ENCODE measurements around the gene S100A2. TPM values are rescaled to one million over a fixed set of nuclear protein-coding genes. Genes with fewer than 3 reads are reported as not detected.
A peak's percentile ranks its signal among the peaks of the same experiment; 100 is the strongest.
"Not testable (repeated sequence)": the region's sequence is repeated elsewhere in the genome, so short reads cannot be mapped to it uniquely, and the experiment has no call there.

S100A2 gene
- total RNA-seq, 1 donor from 2014 or later, result 0.21 TPM

GRCh38 chr1:153585006-153585405, 19.4 kb upstream of the S100A2 start:
- no peaks in the 10 kb centered on the region for H3K4me1 Mint-ChIP-seq (ENCODE audit: low read depth)
- H3K36me3 Mint-ChIP-seq (ENCODE audit: low read depth), result no peaks in the 10 kb centered on the region
- peaks cover 12% of the 10 kb centered on the region for H3K27me3 Mint-ChIP-seq (ENCODE audit: insufficient read depth)
- no peaks in the 10 kb centered on the region for H3K9me3 Mint-ChIP-seq
- no peak overlapping the region for H3K27ac Mint-ChIP-seq
- no peak for DNase-seq (ENCODE audit: low spot score)
- H3K4me3 Mint-ChIP-seq, result no peak overlapping the region
- intact Hi-C loops (cut with micrococcal nuclease), result no loop called here

GRCh38 chr1:153583976-153584375, 18.3 kb upstream of the S100A2 start:
- H3K27ac Mint-ChIP-seq, result no peak overlapping the region
- no peaks in the 10 kb centered on the region for H3K9me3 Mint-ChIP-seq
- H3K4me3 Mint-ChIP-seq, result no peak overlapping the region
- peaks cover 15% of the 10 kb centered on the region for H3K27me3 Mint-ChIP-seq (ENCODE audit: insufficient read depth)
- DNase-seq (ENCODE audit: low spot score), result no peak
- intact Hi-C loops (cut with micrococcal nuclease), result loop anchor here (1.0 kb wide), 1 partner anchor 21 kb away; no protein-coding TSS in a partner anchor
- no peaks in the 10 kb centered on the region for H3K4me1 Mint-ChIP-seq (ENCODE audit: low read depth)
- H3K36me3 Mint-ChIP-seq (ENCODE audit: low read depth), result no peaks in the 10 kb centered on the region

GRCh38 chr1:153583514-153583913, 17.9 kb upstream of the S100A2 start:
- peaks cover 19% of the 10 kb centered on the region for H3K27me3 Mint-ChIP-seq (ENCODE audit: insufficient read depth)
- H3K27ac Mint-ChIP-seq; H3K4me3 Mint-ChIP-seq; intact Hi-C loops (cut with micrococcal nuclease); DNase-seq (ENCODE audit: low spot score); H3K4me1 Mint-ChIP-seq (ENCODE audit: low read depth); H3K36me3 Mint-ChIP-seq (ENCODE audit: low read depth); H3K9me3 Mint-ChIP-seq: not testable (repeated sequence)

- H3K27me3 Mint-ChIP-seq (ENCODE audit: insufficient read depth), result peaks cover 26% of the 10 kb centered on the region
- H3K36me3 Mint-ChIP-seq (ENCODE audit: low read depth); H3K27ac Mint-ChIP-seq; H3K4me1 Mint-ChIP-seq (ENCODE audit: low read depth); H3K4me3 Mint-ChIP-seq; H3K9me3 Mint-ChIP-seq; DNase-seq (ENCODE audit: low spot score); intact Hi-C loops (cut with micrococcal nuclease): not testable (repeated sequence)
These were observed 17.2 kb upstream of the S100A2 start for GRCh38 chr1:153582836-153583235.

- Mint-ChIP-seq H3K4me3 (no peak overlapping the region), H3K27ac (no peak overlapping the region), H3K9me3 (no peaks in the 10 kb centered on the region), H3K4me1 (ENCODE audit: low read depth) (no peaks in the 10 kb centered on the region), H3K27me3 (ENCODE audit: insufficient read depth) (peaks cover 26% of the 10 kb centered on the region), H3K36me3 (ENCODE audit: low read depth) (no peaks in the 10 kb centered on the region)
- intact Hi-C loops (cut with micrococcal nuclease), result no loop called here
- no peak for DNase-seq (ENCODE audit: low spot score)
These were observed 13.3 kb upstream of the S100A2 start for GRCh38 chr1:153578936-153579335.

GRCh38 chr1:153578490-153578889, 12.8 kb upstream of the S100A2 start:
- H3K9me3 Mint-ChIP-seq, result no peaks in the 10 kb centered on the region
- no peak overlapping the region for H3K4me3 Mint-ChIP-seq
- H3K27me3 Mint-ChIP-seq (ENCODE audit: insufficient read depth), result peaks cover 26% of the 10 kb centered on the region
- no peaks in the 10 kb centered on the region for H3K4me1 Mint-ChIP-seq (ENCODE audit: low read depth)
- H3K36me3 Mint-ChIP-seq (ENCODE audit: low read depth), result no peaks in the 10 kb centered on the region
- no peak for DNase-seq (ENCODE audit: low spot score)
- intact Hi-C loops (cut with micrococcal nuclease), result no loop called here
- no peak overlapping the region for H3K27ac Mint-ChIP-seq

- DNase-seq (ENCODE audit: low spot score), result no peak
- peaks cover 26% of the 10 kb centered on the region for H3K27me3 Mint-ChIP-seq (ENCODE audit: insufficient read depth)
- H3K4me3 Mint-ChIP-seq, result no peak overlapping the region
- H3K36me3 Mint-ChIP-seq (ENCODE audit: low read depth), result no peaks in the 10 kb centered on the region
- no peak overlapping the region for H3K27ac Mint-ChIP-seq
- no peaks in the 10 kb centered on the region for H3K9me3 Mint-ChIP-seq
- intact Hi-C loops (cut with micrococcal nuclease), result no loop called here
- H3K4me1 Mint-ChIP-seq (ENCODE audit: low read depth), result peaks cover 8% of the 10 kb centered on the region
These were observed 12.0 kb upstream of the S100A2 start for GRCh38 chr1:153577624-153578051.

GRCh38 chr1:153577138-153577537, 11.5 kb upstream of the S100A2 start:
- no peak for DNase-seq (ENCODE audit: low spot score)
- H3K9me3 Mint-ChIP-seq, result no peaks in the 10 kb centered on the region
- intact Hi-C loops (cut with micrococcal nuclease), result no loop called here
- H3K4me1 Mint-ChIP-seq (ENCODE audit: low read depth), result peaks cover 12% of the 10 kb centered on the region
- peaks cover 26% of the 10 kb centered on the region for H3K27me3 Mint-ChIP-seq (ENCODE audit: insufficient read depth)
- no peak overlapping the region for H3K27ac Mint-ChIP-seq
- H3K36me3 Mint-ChIP-seq (ENCODE audit: low read depth), result no peaks in the 10 kb centered on the region
- H3K4me3 Mint-ChIP-seq, result no peak overlapping the region

GRCh38 chr1:153575497-153575896, 9.9 kb upstream of the S100A2 start:
- Mint-ChIP-seq H3K4me1 (ENCODE audit: low read depth) (peaks cover 20% of the 10 kb centered on the region), H3K27me3 (ENCODE audit: insufficient read depth) (peaks cover 26% of the 10 kb centered on the region)
- H3K4me3 Mint-ChIP-seq; H3K9me3 Mint-ChIP-seq; DNase-seq (ENCODE audit: low spot score); H3K36me3 Mint-ChIP-seq (ENCODE audit: low read depth); intact Hi-C loops (cut with micrococcal nuclease); H3K27ac Mint-ChIP-seq: not testable (repeated sequence)

- H3K36me3 Mint-ChIP-seq (ENCODE audit: low read depth); H3K9me3 Mint-ChIP-seq; H3K4me3 Mint-ChIP-seq; intact Hi-C loops (cut with micrococcal nuclease); DNase-seq (ENCODE audit: low spot score); H3K27ac Mint-ChIP-seq: not testable (repeated sequence)
- Mint-ChIP-seq H3K27me3 (ENCODE audit: insufficient read depth) (peaks cover 26% of the 10 kb centered on the region), H3K4me1 (ENCODE audit: low read depth) (peaks cover 20% of the 10 kb centered on the region)
These were observed 9.4 kb upstream of the S100A2 start for GRCh38 chr1:153575081-153575491.

GRCh38 chr1:153573351-153573750, 7.7 kb upstream of the S100A2 start:
- H3K4me1 Mint-ChIP-seq (ENCODE audit: low read depth), result peaks cover 25% of the 10 kb centered on the region

GRCh38 chr1:153572569-153573015, 6.9 kb upstream of the S100A2 start:
- Mint-ChIP-seq H3K36me3 (ENCODE audit: low read depth) (no peaks in the 10 kb centered on the region), H3K27me3 (ENCODE audit: insufficient read depth) (peaks cover 11% of the 10 kb centered on the region), H3K4me1 (ENCODE audit: low read depth) (peaks cover 33% of the 10 kb centered on the region), H3K9me3 (no peaks in the 10 kb centered on the region), H3K4me3 (no peak overlapping the region), H3K27ac (peak overlapping the region; percentile 27)
- peak; percentile 20 for DNase-seq (ENCODE audit: low spot score)
- intact Hi-C loops (cut with micrococcal nuclease), result loop anchor here (1.0 kb wide), 2 partner anchors 25 to 45 kb away; no protein-coding TSS in a partner anchor

More at GRCh38 chr1:153573351-153573750, 7.7 kb upstream of the S100A2 start:
- peak overlapping the region; percentile 27 for H3K27ac Mint-ChIP-seq
- peaks cover 18% of the 10 kb centered on the region for H3K27me3 Mint-ChIP-seq (ENCODE audit: insufficient read depth)
- H3K9me3 Mint-ChIP-seq, result no peaks in the 10 kb centered on the region
- no peak for DNase-seq (ENCODE audit: low spot score)
- no peak overlapping the region for H3K4me3 Mint-ChIP-seq
- no peaks in the 10 kb centered on the region for H3K36me3 Mint-ChIP-seq (ENCODE audit: low read depth)
- intact Hi-C loops (cut with micrococcal nuclease), result loop anchor here (1.0 kb wide), 1 partner anchor 24 kb away; no protein-coding TSS in a partner anchor

- DNase-seq (ENCODE audit: low spot score), result no peak
- Mint-ChIP-seq H3K4me1 (ENCODE audit: low read depth) (peaks cover 39% of the 10 kb centered on the region), H3K27ac (no peak overlapping the region), H3K9me3 (no peaks in the 10 kb centered on the region), H3K4me3 (no peak overlapping the region), H3K27me3 (ENCODE audit: insufficient read depth) (peaks cover 5% of the 10 kb centered on the region), H3K36me3 (ENCODE audit: low read depth) (no peaks in the 10 kb centered on the region)
- intact Hi-C loops (cut with micrococcal nuclease), result loop anchor here (1.0 kb wide), 1 partner anchor 46 kb away; no protein-coding TSS in a partner anchor
These were observed 6.1 kb upstream of the S100A2 start for GRCh38 chr1:153571706-153572105.

- intact Hi-C loops (cut with micrococcal nuclease), result no loop called here
- no peak for DNase-seq (ENCODE audit: low spot score)
- H3K4me3 Mint-ChIP-seq, result no peak overlapping the region
- H3K27me3 Mint-ChIP-seq (ENCODE audit: insufficient read depth), result peaks cover 5% of the 10 kb centered on the region
- H3K4me1 Mint-ChIP-seq (ENCODE audit: low read depth), result peaks cover 46% of the 10 kb centered on the region
- no peaks in the 10 kb centered on the region for H3K36me3 Mint-ChIP-seq (ENCODE audit: low read depth)
- H3K9me3 Mint-ChIP-seq, result no peaks in the 10 kb centered on the region
- H3K27ac Mint-ChIP-seq, result no peak overlapping the region
These were observed 5.2 kb upstream of the S100A2 start for GRCh38 chr1:153570874-153571273.

Data from activated T-helper 1 cell treated with anti-CD3 and anti-CD28 coated beads, Interleukin-12 subunit alpha, Interleukin-12 subunit beta, Interleukin-2, Interleukin-4 antibody, amounts not matched to agents 30 ng/mL and 10 ng/mL and 1 ng/mL, durations not matched to agents 14 hours and 24 hours and 36 hours (primary cell).